Right kidney (tissue), 1 donor: ENCODE data around the gene RAC2.
A peak's percentile ranks its signal among the peaks of the same experiment; 100 is the strongest.

Experiments
- DNase-seq: peaks from one replicate; pipeline ENCODE4 v3.0.0-alpha.2; 2016

RAC2 gene

GRCh38 chr22:37187891-37188761 is 55.9 kb downstream of the RAC2 start, which contains the start of gene C1QTNF6:
Gene C1QTNF6, minus strand, starts transcription at chr22:37188247. Its CDS starts 34 bp downstream, at chr22:37188213.
- peak; percentile 94 for DNase-seq

GRCh38 chr22:37187552-37187890 is 56.5 kb downstream of the RAC2 start:
- DNase-seq, result no peak

GRCh38 chr22:37186997-37187522 is 57.0 kb downstream of the RAC2 start:
- no peak for DNase-seq

GRCh38 chr22:37186228-37186996 is 57.7 kb downstream of the RAC2 start:
- DNase-seq, result peak; percentile 44

GRCh38 chr22:37185646-37186227 is 58.3 kb downstream of the RAC2 start:
- no peak for DNase-seq

- no peak for DNase-seq
These were observed 59.1 kb downstream of the RAC2 start for GRCh38 chr22:37184816-37185541.

GRCh38 chr22:37184380-37184755 is 59.7 kb downstream of the RAC2 start:
- no peak for DNase-seq

- DNase-seq, result no peak
These were observed 60.4 kb downstream of the RAC2 start for GRCh38 chr22:37183432-37184379.

- no peak for DNase-seq
These were observed 61.2 kb downstream of the RAC2 start for GRCh38 chr22:37182949-37183245.

GRCh38 chr22:37182101-37182948 is 61.7 kb downstream of the RAC2 start:
- DNase-seq, result no peak

- no peak for DNase-seq
These were observed 62.4 kb downstream of the RAC2 start for GRCh38 chr22:37181681-37182080.

GRCh38 chr22:37180531-37181231 is 63.4 kb downstream of the RAC2 start:
- DNase-seq, result no peak

- no peak for DNase-seq
These were observed 64.2 kb downstream of the RAC2 start for GRCh38 chr22:37179622-37180420.

- DNase-seq, result no peak
These were observed 65.0 kb downstream of the RAC2 start for GRCh38 chr22:37179126-37179470.

GRCh38 chr22:37178350-37179125 is 65.5 kb downstream of the RAC2 start:
- DNase-seq, result peak; percentile 36

GRCh38 chr22:37177755-37178154 is 66.3 kb downstream of the RAC2 start:
- no peak for DNase-seq

- DNase-seq, result no peak
These were observed 66.8 kb downstream of the RAC2 start for GRCh38 chr22:37177221-37177620.

- peak; percentile 76 for DNase-seq
These were observed 67.5 kb downstream of the RAC2 start for GRCh38 chr22:37176464-37177061.
